ENCODE results near the gene SLIT3.
"Not testable (repeated sequence)": the region's sequence is repeated elsewhere in the genome, so short reads cannot be mapped to it uniquely, and the experiment has no call there.

The SLIT3 gene

DNA sequence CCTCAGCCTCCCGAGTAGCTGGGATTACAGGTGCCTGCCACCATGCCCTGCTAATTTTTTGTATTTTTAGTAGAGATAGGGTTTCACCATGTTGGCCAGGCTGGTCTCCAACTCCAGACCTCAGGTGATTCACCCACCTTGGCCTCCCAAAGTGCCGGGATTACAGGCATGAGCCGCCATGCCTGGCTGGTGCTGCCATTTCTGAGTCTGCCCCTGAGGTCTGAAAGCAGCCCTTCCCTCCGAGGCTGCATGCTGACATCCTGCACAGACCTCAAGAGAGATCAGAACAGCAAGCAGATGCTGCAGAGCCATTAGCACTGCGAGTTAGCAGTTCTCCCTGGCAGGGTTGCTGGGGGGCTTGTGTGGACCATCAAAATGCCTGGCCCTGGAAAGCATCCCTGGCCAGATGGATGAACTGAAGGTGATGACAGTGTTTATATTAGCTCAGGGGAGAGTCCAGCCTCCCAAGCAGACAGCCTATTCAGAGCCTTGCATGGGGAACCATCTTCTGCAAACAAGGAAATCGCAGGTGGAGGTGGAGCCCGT, 545.3 kb downstream of the SLIT3 start:
- no peaks in the 10 kb centered on the region for H3K9me3 ChIP-seq (ENCODE audit: control insufficient read depth in 1 of 2, low read length in 2 of 2)
- no peaks in the 10 kb centered on the region for H3K4me1 ChIP-seq (ENCODE audit: control insufficient read depth in 1 of 2, insufficient read depth in 2 of 2, low read length in 2 of 2)
- H3K27me3 ChIP-seq (ENCODE audit: control insufficient read depth in 1 of 2, insufficient read depth in 2 of 2, low read length in 2 of 2) = peaks cover 0 to 10% of the 10 kb centered on the region in 2 donors
- H3K4me3 ChIP-seq (ENCODE audit: low read depth in 1 of 2, low read length in 2 of 2) = no peak overlapping the region
- H3K9ac ChIP-seq (ENCODE audit: low read depth in 1 of 2, low read length in 2 of 2) = no peak overlapping the region
- no peak overlapping the region for H3K27ac ChIP-seq (ENCODE audit: low read depth, low read length)
- H3K36me3 ChIP-seq (ENCODE audit: control insufficient read depth in 1 of 2, insufficient read depth in 2 of 2, low read length in 2 of 2) = no peaks in the 10 kb centered on the region

GRCh38 chr5:168753691-168754254, 547.2 kb downstream of the SLIT3 start:
- Histone ChIP-seq H3K36me3 (ENCODE audit: control insufficient read depth in 1 of 2, insufficient read depth in 2 of 2, low read length in 2 of 2) (no peaks in the 10 kb centered on the region), H3K4me1 (ENCODE audit: control insufficient read depth in 1 of 2, insufficient read depth in 2 of 2, low read length in 2 of 2) (no peaks in the 10 kb centered on the region), H3K9me3 (ENCODE audit: control insufficient read depth in 1 of 2, low read length in 2 of 2) (no peaks in the 10 kb centered on the region), H3K4me3 (ENCODE audit: low read depth in 1 of 2, low read length in 2 of 2) (no peak overlapping the region), H3K9ac (ENCODE audit: low read depth in 1 of 2, low read length in 2 of 2) (no peak overlapping the region), H3K27me3 (ENCODE audit: control insufficient read depth in 1 of 2, insufficient read depth in 2 of 2, low read length in 2 of 2) (peaks cover 0 to 5% of the 10 kb centered on the region in 2 donors), H3K27ac (ENCODE audit: low read depth, low read length) (no peak overlapping the region)

DNA sequence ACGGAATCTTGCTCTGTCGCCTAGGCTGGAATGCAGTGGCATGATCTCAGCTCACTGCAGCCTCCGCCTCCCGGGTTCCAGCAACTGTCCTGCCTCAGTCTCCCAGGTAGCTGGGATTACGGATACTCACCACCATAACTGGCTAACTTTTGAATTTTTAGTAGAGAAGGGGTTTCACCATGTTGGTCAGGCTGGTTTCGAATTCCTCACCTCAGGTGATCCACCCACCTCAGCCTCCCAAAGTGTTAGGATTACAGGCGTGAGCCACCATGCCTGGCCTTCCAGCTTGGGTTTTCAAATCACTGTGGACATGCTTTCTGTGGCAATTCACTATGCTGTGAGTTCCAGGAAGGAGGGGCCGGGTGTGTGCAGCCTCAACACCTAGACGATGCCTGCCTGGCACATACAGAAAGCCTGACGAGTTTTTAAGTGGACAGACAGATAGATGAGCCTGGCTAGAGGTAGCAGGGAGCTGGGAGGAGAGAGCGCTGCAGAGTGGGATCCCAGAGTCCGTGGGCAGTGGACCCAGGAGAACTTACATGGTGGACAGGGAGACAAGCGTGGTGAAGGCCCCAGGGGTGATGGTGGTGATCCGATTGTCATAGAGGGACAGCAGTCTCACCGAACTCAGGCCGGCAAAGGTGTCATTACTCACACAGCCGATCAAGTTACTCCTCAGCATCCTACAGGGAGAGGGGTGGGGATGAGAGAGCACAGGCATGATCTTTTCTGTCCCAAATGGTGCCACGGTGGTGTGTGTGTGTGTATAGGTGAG, 548.3 kb downstream of the SLIT3 start:
- no peaks in the 10 kb centered on the region for H3K9me3 ChIP-seq (ENCODE audit: control insufficient read depth in 1 of 2, low read length in 2 of 2)
- no peak overlapping the region for H3K9ac ChIP-seq (ENCODE audit: low read depth in 1 of 2, low read length in 2 of 2)
- H3K4me1 ChIP-seq (ENCODE audit: control insufficient read depth in 1 of 2, insufficient read depth in 2 of 2, low read length in 2 of 2) = no peaks in the 10 kb centered on the region
- no peak overlapping the region for H3K27ac ChIP-seq (ENCODE audit: low read depth, low read length)
- H3K4me3 ChIP-seq (ENCODE audit: low read depth in 1 of 2, low read length in 2 of 2) = no peak overlapping the region
- peaks cover 0 to 5% of the 10 kb centered on the region in 2 donors for H3K27me3 ChIP-seq (ENCODE audit: control insufficient read depth in 1 of 2, insufficient read depth in 2 of 2, low read length in 2 of 2)
- H3K36me3 ChIP-seq (ENCODE audit: control insufficient read depth in 1 of 2, insufficient read depth in 2 of 2, low read length in 2 of 2) = no peaks in the 10 kb centered on the region

GRCh38 chr5:168752012-168752411, 548.9 kb downstream of the SLIT3 start:
- no peak overlapping the region for H3K9ac ChIP-seq (ENCODE audit: low read depth in 1 of 2, low read length in 2 of 2)
- no peaks in the 10 kb centered on the region for H3K4me1 ChIP-seq (ENCODE audit: control insufficient read depth in 1 of 2, insufficient read depth in 2 of 2, low read length in 2 of 2)
- no peak overlapping the region for H3K4me3 ChIP-seq (ENCODE audit: low read depth in 1 of 2, low read length in 2 of 2)
- H3K36me3 ChIP-seq (ENCODE audit: control insufficient read depth in 1 of 2, insufficient read depth in 2 of 2, low read length in 2 of 2) = no peaks in the 10 kb centered on the region
- peaks cover 0 to 5% of the 10 kb centered on the region in 2 donors for H3K27me3 ChIP-seq (ENCODE audit: control insufficient read depth in 1 of 2, insufficient read depth in 2 of 2, low read length in 2 of 2)
- H3K9me3 ChIP-seq (ENCODE audit: control insufficient read depth in 1 of 2, low read length in 2 of 2) = no peaks in the 10 kb centered on the region
- H3K27ac ChIP-seq (ENCODE audit: low read depth, low read length) = no peak overlapping the region

DNA sequence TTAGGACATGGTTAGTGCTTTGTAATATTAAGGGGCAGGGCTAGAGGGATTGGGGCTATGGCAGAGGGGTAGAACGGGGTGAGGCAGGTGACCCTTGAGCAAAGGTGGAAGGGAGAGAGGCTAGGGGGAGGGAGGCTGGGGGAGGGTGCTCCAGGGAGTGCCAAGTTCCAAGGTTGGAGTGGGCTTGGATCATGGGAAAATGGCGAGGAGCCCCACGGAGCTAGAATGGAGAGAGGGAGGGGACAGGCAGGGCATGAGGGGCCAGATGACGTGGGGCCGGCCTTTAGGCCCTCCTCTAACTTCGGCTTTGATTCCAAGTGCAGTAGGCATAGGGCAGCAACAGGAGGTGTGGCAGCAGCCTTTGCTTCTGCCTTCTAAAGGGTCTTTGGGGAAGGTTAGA, 550.0 kb downstream of the SLIT3 start:
- Histone ChIP-seq H3K36me3 (ENCODE audit: control insufficient read depth in 1 of 2, insufficient read depth in 2 of 2, low read length in 2 of 2) (no peaks in the 10 kb centered on the region), H3K9me3 (ENCODE audit: control insufficient read depth in 1 of 2, low read length in 2 of 2) (no peaks in the 10 kb centered on the region), H3K27me3 (ENCODE audit: control insufficient read depth in 1 of 2, insufficient read depth in 2 of 2, low read length in 2 of 2) (peaks cover 0 to 2% of the 10 kb centered on the region in 2 donors), H3K9ac (ENCODE audit: low read depth in 1 of 2, low read length in 2 of 2) (no peak overlapping the region), H3K4me1 (ENCODE audit: control insufficient read depth in 1 of 2, insufficient read depth in 2 of 2, low read length in 2 of 2) (no peaks in the 10 kb centered on the region), H3K27ac (ENCODE audit: low read depth, low read length) (no peak overlapping the region), H3K4me3 (ENCODE audit: low read depth in 1 of 2, low read length in 2 of 2) (no peak overlapping the region)

- H3K9ac ChIP-seq (ENCODE audit: low read depth in 1 of 2, low read length in 2 of 2) = no peak overlapping the region
- H3K9me3 ChIP-seq (ENCODE audit: control insufficient read depth in 1 of 2, low read length in 2 of 2) = no peaks in the 10 kb centered on the region
- no peaks in the 10 kb centered on the region for H3K27me3 ChIP-seq (ENCODE audit: control insufficient read depth in 1 of 2, insufficient read depth in 2 of 2, low read length in 2 of 2)
- no peak overlapping the region for H3K4me3 ChIP-seq (ENCODE audit: low read depth in 1 of 2, low read length in 2 of 2)
- no peak overlapping the region for H3K27ac ChIP-seq (ENCODE audit: low read depth, low read length)
- H3K36me3 ChIP-seq (ENCODE audit: control insufficient read depth in 1 of 2, insufficient read depth in 2 of 2, low read length in 2 of 2) = no peaks in the 10 kb centered on the region
- H3K4me1 ChIP-seq (ENCODE audit: control insufficient read depth in 1 of 2, insufficient read depth in 2 of 2, low read length in 2 of 2) = no peaks in the 10 kb centered on the region
Observed at GRCh38 chr5:168749391-168750100, 551.4 kb downstream of the SLIT3 start.

- no peak overlapping the region for H3K9ac ChIP-seq (ENCODE audit: low read depth in 1 of 2, low read length in 2 of 2)
Observed at GRCh38 chr5:168747987-168748777, 552.8 kb downstream of the SLIT3 start.

DNA sequence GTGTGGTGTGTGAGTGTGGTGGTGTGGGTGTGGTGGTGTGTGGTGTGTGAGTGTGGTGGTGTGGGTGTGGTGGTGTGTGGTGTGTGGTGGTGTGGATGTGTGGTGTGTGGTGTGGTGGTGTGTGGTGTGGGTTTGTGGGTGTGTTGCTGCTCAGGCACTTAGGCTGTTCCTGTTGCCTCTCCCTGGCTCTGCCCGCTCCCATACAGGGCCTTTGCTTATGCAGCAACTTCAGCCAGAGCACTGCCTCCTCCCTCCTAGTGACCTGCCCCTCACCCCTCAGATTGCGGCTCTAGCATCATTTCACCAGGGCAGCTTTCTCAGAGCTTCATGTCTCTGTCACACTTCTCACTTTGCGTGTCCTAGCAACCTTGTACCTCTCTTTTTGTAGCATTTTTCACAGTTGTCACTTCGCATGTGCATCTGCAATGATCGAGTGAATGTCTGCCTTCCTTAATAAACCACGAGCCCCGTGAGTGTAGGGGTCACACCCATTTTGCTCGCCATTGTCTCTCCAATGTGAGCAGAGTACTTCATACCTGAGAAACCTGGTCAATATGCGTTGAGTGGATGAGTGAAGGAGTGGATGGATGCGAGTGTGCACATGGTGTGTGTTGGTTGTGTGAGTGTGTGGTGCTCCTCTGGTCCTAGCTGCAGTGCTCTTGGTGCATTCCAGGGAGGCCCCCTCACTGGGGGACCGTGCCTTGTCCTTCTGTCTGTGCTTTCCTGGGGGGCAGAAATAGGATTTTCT, 553.9 kb downstream of the SLIT3 start:
- Histone ChIP-seq H3K27me3 (ENCODE audit: control insufficient read depth in 1 of 2, insufficient read depth in 2 of 2, low read length in 2 of 2) (no peaks in the 10 kb centered on the region), H3K9ac (ENCODE audit: low read depth in 1 of 2, low read length in 2 of 2) (no peak overlapping the region), H3K9me3 (ENCODE audit: control insufficient read depth in 1 of 2, low read length in 2 of 2) (no peaks in the 10 kb centered on the region), H3K36me3 (ENCODE audit: control insufficient read depth in 1 of 2, insufficient read depth in 2 of 2, low read length in 2 of 2) (no peaks in the 10 kb centered on the region), H3K4me3 (ENCODE audit: low read depth in 1 of 2, low read length in 2 of 2) (no peak overlapping the region), H3K27ac (ENCODE audit: low read depth, low read length) (no peak overlapping the region), H3K4me1 (ENCODE audit: control insufficient read depth in 1 of 2, insufficient read depth in 2 of 2, low read length in 2 of 2) (no peaks in the 10 kb centered on the region)

More at GRCh38 chr5:168747987-168748777, 552.8 kb downstream of the SLIT3 start:
- H3K27me3 ChIP-seq (ENCODE audit: control insufficient read depth in 1 of 2, insufficient read depth in 2 of 2, low read length in 2 of 2) = no peaks in the 10 kb centered on the region
- H3K4me1 ChIP-seq (ENCODE audit: control insufficient read depth in 1 of 2, insufficient read depth in 2 of 2, low read length in 2 of 2) = no peaks in the 10 kb centered on the region
- H3K36me3 ChIP-seq (ENCODE audit: control insufficient read depth in 1 of 2, insufficient read depth in 2 of 2, low read length in 2 of 2) = no peaks in the 10 kb centered on the region
- no peaks in the 10 kb centered on the region for H3K9me3 ChIP-seq (ENCODE audit: control insufficient read depth in 1 of 2, low read length in 2 of 2)
- H3K4me3 ChIP-seq (ENCODE audit: low read depth in 1 of 2, low read length in 2 of 2) = no peak overlapping the region
- no peak overlapping the region for H3K27ac ChIP-seq (ENCODE audit: low read depth, low read length)

DNA sequence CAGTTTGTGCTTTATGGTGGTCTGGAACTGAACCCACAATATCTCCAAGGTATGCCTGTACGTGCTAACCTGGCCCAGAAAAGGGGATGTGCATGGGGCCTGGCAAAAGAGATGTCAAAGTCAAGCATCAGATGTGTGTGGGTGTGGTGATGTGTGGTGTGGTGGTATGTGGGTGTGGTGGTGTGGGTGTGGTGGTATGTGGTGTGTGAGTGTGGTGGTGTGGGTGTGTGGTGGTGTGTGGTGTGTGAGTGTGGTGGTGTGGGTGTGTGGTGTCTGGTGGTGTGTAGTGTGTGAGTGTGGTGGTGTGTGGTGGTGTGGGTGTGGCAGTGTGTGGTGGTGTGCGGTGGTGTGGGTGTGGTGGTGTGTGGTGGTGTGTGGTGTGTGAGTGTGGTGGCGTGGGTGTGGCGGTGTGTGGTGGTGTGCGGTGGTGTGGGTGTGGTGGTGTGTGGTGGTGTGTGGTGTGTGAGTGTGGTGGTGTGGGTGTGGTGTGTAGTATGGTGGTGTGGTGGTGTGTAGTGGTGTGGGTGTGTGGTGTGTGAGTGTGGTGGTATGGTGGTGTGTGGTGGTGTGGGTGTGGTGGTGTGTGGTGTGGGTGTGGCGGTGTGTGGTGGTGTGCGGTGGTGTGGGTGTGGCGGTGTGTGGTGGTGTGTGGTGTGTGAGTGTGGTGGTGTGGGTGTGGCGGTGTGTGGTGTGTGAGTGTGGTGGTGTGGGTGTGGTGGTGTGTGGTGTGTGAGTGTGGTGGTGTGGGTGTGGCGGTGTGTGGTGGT, 554.6 kb downstream of the SLIT3 start:
- not testable (repeated sequence) for H3K4me1 ChIP-seq (ENCODE audit: control insufficient read depth in 1 of 2, insufficient read depth in 2 of 2, low read length in 2 of 2); H3K27ac ChIP-seq (ENCODE audit: low read depth, low read length); H3K36me3 ChIP-seq (ENCODE audit: control insufficient read depth in 1 of 2, insufficient read depth in 2 of 2, low read length in 2 of 2); H3K9me3 ChIP-seq (ENCODE audit: control insufficient read depth in 1 of 2, low read length in 2 of 2); H3K4me3 ChIP-seq (ENCODE audit: low read depth in 1 of 2, low read length in 2 of 2); H3K9ac ChIP-seq (ENCODE audit: low read depth in 1 of 2, low read length in 2 of 2); H3K27me3 ChIP-seq (ENCODE audit: control insufficient read depth in 1 of 2, insufficient read depth in 2 of 2, low read length in 2 of 2)
